ENCODE measurements around the gene ELMO1.

ELMO1 gene

GRCh38 chr7:37352974-37353948 lies 95.4 kb downstream of the ELMO1 start:
- Histone ChIP-seq H3K27me3 (ENCODE audit: control insufficient read depth, low read length) (no peaks in the 10 kb centered on the region), H3F3A (ENCODE audit: control insufficient read depth, insufficient read depth) (no peaks in the 10 kb centered on the region), H4K20me1 (ENCODE audit: control insufficient read depth, insufficient read depth, low read depth, low read length) (no peaks in the 10 kb centered on the region), H3K9me2 (replicated peaks; ENCODE audit: control insufficient read depth, low read length) (no peaks in the 10 kb centered on the region), H3K36me3 (ENCODE audit: control insufficient read depth, low read length) (no peaks in the 10 kb centered on the region), H3K9me3 (ENCODE audit: control insufficient read depth, insufficient read depth, low read length) (no peaks in the 10 kb centered on the region), H3K79me2 (ENCODE audit: control insufficient read depth, low read length) (no peaks in the 10 kb centered on the region), H3K27ac (ENCODE audit: low read depth, low read length) (no peak overlapping the region), H3K4me1 (ENCODE audit: control insufficient read depth, low read length) (peaks cover 51% of the 10 kb centered on the region), H3K4me2 (ENCODE audit: low read length) (peak overlapping the region; percentile 82), H3K4me3 (ENCODE audit: low read length) (peak overlapping the region; percentile 74)
- TF ChIP-seq EZH2phosphoT487 (IDR thresholded peaks at IDR 0.05; ENCODE audit: borderline replicate concordance, low read length) (no peak), CTCF (IDR thresholded peaks at IDR 0.05; ENCODE audit: low read depth, low read length, poor library complexity, severe bottlenecking) (peak; percentile 98)

- Histone ChIP-seq H3K4me3 (ENCODE audit: low read length) (peak overlapping the region; percentile 74; the same call in 1 of the 2 replicates), H3K36me3 (ENCODE audit: control insufficient read depth, low read length) (no peaks in the 10 kb centered on the region), H3F3A (ENCODE audit: control insufficient read depth, insufficient read depth) (no peaks in the 10 kb centered on the region), H3K27ac (ENCODE audit: low read depth, low read length) (no peak overlapping the region), H3K9me3 (ENCODE audit: control insufficient read depth, insufficient read depth, low read length) (no peaks in the 10 kb centered on the region), H3K79me2 (ENCODE audit: control insufficient read depth, low read length) (no peaks in the 10 kb centered on the region), H3K9me2 (replicated peaks; ENCODE audit: control insufficient read depth, low read length) (no peaks in the 10 kb centered on the region), H3K4me2 (ENCODE audit: low read length) (peak overlapping the region; percentile 82), H3K27me3 (ENCODE audit: control insufficient read depth, low read length) (no peaks in the 10 kb centered on the region), H3K4me1 (ENCODE audit: control insufficient read depth, low read length) (peaks cover 51% of the 10 kb centered on the region), H4K20me1 (ENCODE audit: control insufficient read depth, insufficient read depth, low read depth, low read length) (no peaks in the 10 kb centered on the region)
- TF ChIP-seq EZH2phosphoT487 (IDR thresholded peaks at IDR 0.05; ENCODE audit: borderline replicate concordance, low read length) = no peak
- no peak for TF ChIP-seq CTCF (IDR thresholded peaks at IDR 0.05; ENCODE audit: low read depth, low read length, poor library complexity, severe bottlenecking)
Observed at GRCh38 chr7:37352251-37352880, 96.3 kb downstream of the ELMO1 start.

- H3K27ac ChIP-seq (ENCODE audit: low read depth, low read length) = no peak overlapping the region
- no peak for TF ChIP-seq CTCF (IDR thresholded peaks at IDR 0.05; ENCODE audit: low read depth, low read length, poor library complexity, severe bottlenecking)
- TF ChIP-seq EZH2phosphoT487 (IDR thresholded peaks at IDR 0.05; ENCODE audit: borderline replicate concordance, low read length) = no peak
- H3F3A ChIP-seq (ENCODE audit: control insufficient read depth, insufficient read depth) = no peaks in the 10 kb centered on the region
- H3K9me2 ChIP-seq (replicated peaks; ENCODE audit: control insufficient read depth, low read length) = no peaks in the 10 kb centered on the region
- H3K79me2 ChIP-seq (ENCODE audit: control insufficient read depth, low read length) = no peaks in the 10 kb centered on the region
- H3K4me3 ChIP-seq (ENCODE audit: low read length) = no peak overlapping the region
- peaks cover 56% of the 10 kb centered on the region for H3K4me1 ChIP-seq (ENCODE audit: control insufficient read depth, low read length)
- H3K27me3 ChIP-seq (ENCODE audit: control insufficient read depth, low read length) = no peaks in the 10 kb centered on the region
- no peaks in the 10 kb centered on the region for H3K9me3 ChIP-seq (ENCODE audit: control insufficient read depth, insufficient read depth, low read length)
- H4K20me1 ChIP-seq (ENCODE audit: control insufficient read depth, insufficient read depth, low read depth, low read length) = no peaks in the 10 kb centered on the region
- H3K36me3 ChIP-seq (ENCODE audit: control insufficient read depth, low read length) = no peaks in the 10 kb centered on the region
- peak overlapping the region; percentile 4; the same call in 1 of the 2 replicates for H3K4me2 ChIP-seq (ENCODE audit: low read length)
Observed at GRCh38 chr7:37351716-37352115, 96.9 kb downstream of the ELMO1 start.
